Measurements from ENCODE around the gene BTBD9. TPM values are rescaled to one million over a fixed set of nuclear protein-coding genes. Genes with fewer than 3 reads are reported as not detected.

BTBD9 gene
- 4.3 and 5.5 TPM in 2 replicates for total RNA-seq (2014; rRNA removed)
- percentile 64 among the genes with signal in this experiment for Bru-seq, nascent RNA
- percentile 57 among the genes with signal in this experiment for BruChase-seq, experiment 1, labeled RNA remaining after a 6-hour chase
- BruChase-seq, experiment 2, labeled RNA remaining after a 2-hour chase, result percentile 64 among the genes with signal in this experiment
- long read RNA-seq, partial matches to known transcripts, result 2 of 17 reads
- long read RNA-seq, other reads (novel, unspliced or antisense), result 15 of 17 reads

GRCh38 chr6:38639498-38640215, at the start of gene BTBD9:
BTBD9 (minus strand) TSS chr6:38639929.
- Histone ChIP-seq H3K27me3 (ENCODE audit: low read length) (no peaks in the 10 kb centered on the region), H3K4me2 (ENCODE audit: low read length) (peak within 1 kb of the TSS; percentile 88), H3K4me3 (ENCODE audit: low read length) (peak within 1 kb of the TSS; percentile 86), H4K20me1 (ENCODE audit: low read length) (no peaks in the 10 kb centered on the region), H2AFZ (ENCODE audit: low read length) (peak within 1 kb of the TSS; percentile 100), H3K36me3 (ENCODE audit: low read depth, low read length) (no peaks in the 10 kb centered on the region), H3F3A (ENCODE audit: low read length, unreplicated experiment) (no peaks in the 10 kb centered on the region), H3K79me2 (ENCODE audit: low read length) (peaks cover 17% of the 10 kb centered on the region), H3K9ac (ENCODE audit: low read length) (peak within 1 kb of the TSS; percentile 76), H3K27ac (ENCODE audit: low read length) (peak within 1 kb of the TSS; percentile 47), H3K4me1 (ENCODE audit: insufficient read depth, low read length) (peaks cover 9% of the 10 kb centered on the region; the same call in 1 of the 2 replicates), H3K9me2 (replicated peaks; ENCODE audit: low read length) (no peaks in the 10 kb centered on the region), H3K9me3 (ENCODE audit: low read length) (no peaks in the 10 kb centered on the region)
- ATAC-seq (peak; percentile 80), DNase-seq (peak; percentile 83)
- ChIA-PET POLR2A (ENCODE audit: unreplicated experiment) (interaction anchor here (0.6 kb wide), 1 partner anchor 614 kb away, joined by 12 read pairs; no protein-coding TSS in a partner anchor), CTCF (no interaction called here)
- intact Hi-C loops (cut with micrococcal nuclease), result no loop called here
- BruUV-seq (replicated peaks), result no TSS peak
- TF ChIP-seq EZH2phosphoT487 (IDR thresholded peaks at IDR 0.05; ENCODE audit: borderline replicate concordance, low read length), result no peak
- no peak for TF ChIP-seq CTCF (conservative IDR thresholded peaks at IDR 0.05; ENCODE audit: low read depth, low read length)
- no peak for TF ChIP-seq EZH2 (IDR thresholded peaks at IDR 0.05; ENCODE audit: low read length, unreplicated experiment)

GRCh38 chr6:38688579-38689087, 48.9 kb upstream of the BTBD9 start:
- Histone ChIP-seq H3K27me3 (ENCODE audit: low read length) (no peaks in the 10 kb centered on the region), H2AFZ (ENCODE audit: low read length) (no peak overlapping the region), H3K4me1 (ENCODE audit: insufficient read depth, low read length) (no peaks in the 10 kb centered on the region), H3F3A (ENCODE audit: low read length, unreplicated experiment) (no peaks in the 10 kb centered on the region), H3K4me2 (ENCODE audit: low read length) (no peak overlapping the region), H3K9ac (ENCODE audit: low read length) (no peak overlapping the region), H3K4me3 (ENCODE audit: low read length) (no peak overlapping the region), H3K9me2 (replicated peaks; ENCODE audit: low read length) (no peaks in the 10 kb centered on the region), H3K79me2 (ENCODE audit: low read length) (peaks cover 70% of the 10 kb centered on the region), H4K20me1 (ENCODE audit: low read length) (peaks cover 17% of the 10 kb centered on the region), H3K27ac (ENCODE audit: low read length) (no peak overlapping the region), H3K36me3 (ENCODE audit: low read depth, low read length) (peaks cover 6% of the 10 kb centered on the region; the same call in 1 of the 2 replicates), H3K9me3 (ENCODE audit: low read length) (no peaks in the 10 kb centered on the region)
- intact Hi-C loops (cut with micrococcal nuclease), result no loop called here
- ChIA-PET CTCF (no interaction called here), POLR2A (ENCODE audit: unreplicated experiment) (no interaction called here)
- BruUV-seq (replicated peaks), result no TSS peak
- TF ChIP-seq EZH2 (IDR thresholded peaks at IDR 0.05; ENCODE audit: low read length, unreplicated experiment), result no peak
- 0 out of 2 replicates have a peak, but pooled peaks have one; percentile 12 for TF ChIP-seq CTCF (conservative IDR thresholded peaks at IDR 0.05; ENCODE audit: low read depth, low read length)
- TF ChIP-seq EZH2phosphoT487 (IDR thresholded peaks at IDR 0.05; ENCODE audit: borderline replicate concordance, low read length), result no peak
- DNase-seq, result no peak
- ATAC-seq, result no peak

All from PC-3 (cell line).